ENCODE results near the gene STAT3. TPM values are rescaled to one million over a fixed set of nuclear protein-coding genes. Genes with fewer than 3 reads are reported as not detected.
A peak's percentile ranks its signal among the peaks of the same experiment; 100 is the strongest.

The STAT3 gene
- total and polyA plus RNA-seq, 7 donors, result 43.8 to 230 (median 129) TPM

DNA sequence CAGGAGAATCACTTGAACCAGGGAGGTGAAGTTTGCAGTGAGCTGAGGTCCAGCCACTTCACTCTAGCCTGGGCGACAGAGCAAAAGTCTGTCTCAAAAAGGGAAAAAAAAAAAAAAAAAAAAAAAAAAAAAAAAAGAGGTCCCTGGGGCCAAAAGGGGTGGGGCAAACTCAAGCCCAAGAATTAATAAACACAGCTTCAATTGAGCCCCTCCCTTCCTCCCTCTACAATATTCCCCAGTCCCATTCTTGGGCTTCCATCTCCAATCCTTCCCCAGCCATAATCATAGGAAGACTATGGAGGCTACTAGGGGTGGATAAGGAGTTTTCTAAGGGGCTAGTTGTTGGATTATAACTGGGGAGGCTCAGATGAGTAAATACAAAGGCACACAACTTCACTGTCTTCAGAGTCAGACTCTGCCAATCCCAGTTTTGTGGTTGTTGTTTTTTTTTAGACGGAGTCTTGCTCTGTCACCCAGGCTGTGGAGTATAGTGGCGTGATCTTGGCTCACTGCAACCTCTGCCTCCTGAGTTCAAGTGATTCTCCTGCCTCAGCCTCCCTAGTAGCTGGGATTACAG lies 25.3 kb upstream of the STAT3 start:
- Histone ChIP-seq H3K27me3 (no peaks in the 10 kb centered on the region), H3K4me1 (peaks cover 0 to 100% (median 97%) of the 10 kb centered on the region in 4 donors), H3K4me3 (no peak overlapping the region), H3K27ac (peak overlapping the region; percentile 84 to 100 (median 98)), H3K36me3 (no peaks in the 10 kb centered on the region), H3K9me3 (no peaks in the 10 kb centered on the region)
- WGBS, 2 donors, result 82 to 84% methylated on average over 3 of the region's 3 CpGs
- no peak for DNase-seq
- TF ChIP-seq EP300 (IDR thresholded peaks at IDR 0.05) (no peak), POLR2A (IDR thresholded peaks at IDR 0.05) (no peak), POLR2AphosphoS5 (IDR thresholded peaks at IDR 0.05) (no peak)
- TF ChIP-seq, protein P1, sequence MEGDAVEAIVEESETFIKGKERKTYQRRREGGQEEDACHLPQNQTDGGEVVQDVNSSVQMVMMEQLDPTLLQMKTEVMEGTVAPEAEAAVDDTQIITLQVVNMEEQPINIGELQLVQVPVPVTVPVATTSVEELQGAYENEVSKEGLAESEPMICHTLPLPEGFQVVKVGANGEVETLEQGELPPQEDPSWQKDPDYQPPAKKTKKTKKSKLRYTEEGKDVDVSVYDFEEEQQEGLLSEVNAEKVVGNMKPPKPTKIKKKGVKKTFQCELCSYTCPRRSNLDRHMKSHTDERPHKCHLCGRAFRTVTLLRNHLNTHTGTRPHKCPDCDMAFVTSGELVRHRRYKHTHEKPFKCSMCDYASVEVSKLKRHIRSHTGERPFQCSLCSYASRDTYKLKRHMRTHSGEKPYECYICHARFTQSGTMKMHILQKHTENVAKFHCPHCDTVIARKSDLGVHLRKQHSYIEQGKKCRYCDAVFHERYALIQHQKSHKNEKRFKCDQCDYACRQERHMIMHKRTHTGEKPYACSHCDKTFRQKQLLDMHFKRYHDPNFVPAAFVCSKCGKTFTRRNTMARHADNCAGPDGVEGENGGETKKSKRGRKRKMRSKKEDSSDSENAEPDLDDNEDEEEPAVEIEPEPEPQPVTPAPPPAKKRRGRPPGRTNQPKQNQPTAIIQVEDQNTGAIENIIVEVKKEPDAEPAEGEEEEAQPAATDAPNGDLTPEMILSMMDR (IDR thresholded peaks at IDR 0.05), result no peak
- intact Hi-C loops (cut with DNase I), result no loop called here

DNA sequence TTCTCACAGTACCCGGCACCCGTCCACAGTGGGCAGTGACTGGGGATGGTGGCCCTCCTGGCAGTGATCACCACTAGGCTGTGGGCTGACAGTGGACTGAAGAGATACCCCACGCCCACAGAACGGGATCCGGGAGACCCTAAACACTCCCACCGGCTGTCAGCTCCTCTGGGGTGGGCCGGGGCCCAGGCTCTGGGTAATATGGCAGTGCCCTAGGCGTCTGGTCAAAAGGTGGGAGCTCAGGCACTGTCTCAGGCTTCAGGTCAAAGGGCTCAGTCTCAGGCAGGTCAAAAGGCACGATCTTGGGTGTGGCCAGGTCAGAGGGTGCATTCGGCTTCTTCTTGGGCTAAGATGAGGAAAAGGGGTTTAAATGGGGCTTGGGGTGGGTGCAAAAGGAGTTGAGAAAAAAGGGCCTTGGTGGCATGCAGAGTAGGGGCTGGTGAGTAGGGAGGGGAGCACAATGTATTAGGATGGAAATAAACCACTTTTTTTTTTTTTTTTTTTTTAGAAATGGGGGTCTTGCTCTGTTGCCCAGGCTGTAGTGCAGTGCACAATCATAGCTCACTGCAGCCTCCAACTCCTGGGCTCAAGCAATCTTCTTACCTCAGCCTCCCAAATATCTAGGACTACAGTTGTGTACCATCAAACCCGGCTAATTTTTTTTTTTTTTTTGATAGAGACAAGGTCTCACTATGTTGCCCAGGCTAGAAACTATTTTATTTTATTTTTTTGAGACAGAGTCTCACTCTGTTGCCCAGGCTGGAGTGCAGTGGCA lies 23.9 kb upstream of the STAT3 start:
- no peak for DNase-seq
- no peaks in the 10 kb centered on the region for H3K27me3 ChIP-seq
- peak overlapping the region in 1 of 4 donors; percentile 0 for H3K4me3 ChIP-seq
- no peaks in the 10 kb centered on the region for H3K36me3 ChIP-seq
- TF ChIP-seq POLR2AphosphoS5 (IDR thresholded peaks at IDR 0.05) (no peak), EP300 (IDR thresholded peaks at IDR 0.05) (no peak), POLR2A (IDR thresholded peaks at IDR 0.05) (no peak)
- TF ChIP-seq, protein P1 (IDR thresholded peaks at IDR 0.05), result no peak
- no peaks in the 10 kb centered on the region for H3K9me3 ChIP-seq
- intact Hi-C loops (cut with DNase I), result no loop called here
- 84 to 88% methylated on average over 11 of the region's 11 CpGs for WGBS, 2 donors
- peaks cover 0 to 100% (median 97%) of the 10 kb centered on the region in 4 donors for H3K4me1 ChIP-seq
- H3K27ac ChIP-seq, result peak overlapping the region; percentile 84 to 100 (median 95)

DNA sequence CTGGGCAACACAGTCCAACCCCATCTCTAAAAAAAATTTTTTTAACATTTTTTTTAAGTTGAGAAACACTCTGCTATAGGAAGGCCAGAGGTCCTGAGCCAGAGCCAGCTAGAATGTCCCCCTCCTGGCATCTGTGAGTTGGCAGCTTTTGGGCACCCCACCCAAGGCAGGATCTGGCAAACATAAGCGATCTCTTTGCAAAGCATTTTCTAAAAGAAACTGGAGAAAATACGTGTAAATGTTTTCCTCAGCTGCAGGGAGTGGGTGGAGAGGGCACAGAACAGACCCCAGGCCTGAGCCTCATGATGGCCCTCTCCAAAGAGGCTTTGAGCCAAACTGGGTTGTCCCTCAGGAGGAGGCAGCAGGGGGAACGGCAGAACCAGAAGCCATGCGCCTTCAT lies 23.1 kb upstream of the STAT3 start:
- no peaks in the 10 kb centered on the region for H3K27me3 ChIP-seq
- peak overlapping the region in 1 of 4 donors; percentile 0 for H3K4me3 ChIP-seq
- no peaks in the 10 kb centered on the region for H3K9me3 ChIP-seq
- intact Hi-C loops (cut with DNase I), result no loop called here
- no peaks in the 10 kb centered on the region for H3K36me3 ChIP-seq
- H3K4me1 ChIP-seq, result peaks cover 0 to 100% (median 98%) of the 10 kb centered on the region in 4 donors
- 72 to 87% methylated on average over 4 of the region's 4 CpGs for WGBS, 2 donors
- no peak for DNase-seq
- TF ChIP-seq POLR2A (IDR thresholded peaks at IDR 0.05) (no peak), EP300 (IDR thresholded peaks at IDR 0.05) (no peak), POLR2AphosphoS5 (IDR thresholded peaks at IDR 0.05) (no peak)
- TF ChIP-seq, protein P1 (IDR thresholded peaks at IDR 0.05), result no peak
- peak overlapping the region; percentile 84 to 100 (median 95) for H3K27ac ChIP-seq

DNA sequence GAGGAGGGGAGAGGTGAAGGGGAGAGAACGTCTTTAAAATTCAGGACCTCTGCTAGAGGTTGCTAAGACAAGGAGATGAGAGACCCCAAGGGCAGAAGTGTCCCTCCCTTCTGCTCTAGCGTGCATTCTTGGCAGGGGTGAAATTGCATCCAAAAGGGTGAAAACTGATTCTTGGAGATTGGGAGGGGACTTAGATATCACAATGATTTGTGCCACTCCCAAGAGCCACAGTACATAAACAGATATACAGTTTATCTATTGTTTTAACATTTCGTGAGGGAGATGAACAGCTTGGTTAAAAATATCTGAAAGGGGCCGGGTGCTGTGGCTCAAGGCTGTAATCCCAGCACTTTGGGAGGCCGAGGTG lies 22.1 kb upstream of the STAT3 start:
- Histone ChIP-seq H3K36me3 (peaks cover 0 to under 1% (median under 1%) of the 10 kb centered on the region in 4 donors), H3K27me3 (no peaks in the 10 kb centered on the region), H3K27ac (peak overlapping the region; percentile 84 to 100 (median 95)), H3K4me1 (peaks cover 0 to 100% (median 97%) of the 10 kb centered on the region in 4 donors), H3K9me3 (no peaks in the 10 kb centered on the region), H3K4me3 (no peak overlapping the region)
- intact Hi-C loops (cut with DNase I), result no loop called here
- WGBS, 2 donors, result 76 to 77% methylated on average over 5 of the region's 5 CpGs
- TF ChIP-seq, protein P1 (IDR thresholded peaks at IDR 0.05), result no peak
- TF ChIP-seq POLR2A (IDR thresholded peaks at IDR 0.05) (no peak), EP300 (IDR thresholded peaks at IDR 0.05) (no peak), POLR2AphosphoS5 (IDR thresholded peaks at IDR 0.05) (no peak)
- no peak for DNase-seq

Data from sigmoid colon (tissue), 7 donors.